ENCODE measurements around the gene GRK2.

GRK2 gene

DNA sequence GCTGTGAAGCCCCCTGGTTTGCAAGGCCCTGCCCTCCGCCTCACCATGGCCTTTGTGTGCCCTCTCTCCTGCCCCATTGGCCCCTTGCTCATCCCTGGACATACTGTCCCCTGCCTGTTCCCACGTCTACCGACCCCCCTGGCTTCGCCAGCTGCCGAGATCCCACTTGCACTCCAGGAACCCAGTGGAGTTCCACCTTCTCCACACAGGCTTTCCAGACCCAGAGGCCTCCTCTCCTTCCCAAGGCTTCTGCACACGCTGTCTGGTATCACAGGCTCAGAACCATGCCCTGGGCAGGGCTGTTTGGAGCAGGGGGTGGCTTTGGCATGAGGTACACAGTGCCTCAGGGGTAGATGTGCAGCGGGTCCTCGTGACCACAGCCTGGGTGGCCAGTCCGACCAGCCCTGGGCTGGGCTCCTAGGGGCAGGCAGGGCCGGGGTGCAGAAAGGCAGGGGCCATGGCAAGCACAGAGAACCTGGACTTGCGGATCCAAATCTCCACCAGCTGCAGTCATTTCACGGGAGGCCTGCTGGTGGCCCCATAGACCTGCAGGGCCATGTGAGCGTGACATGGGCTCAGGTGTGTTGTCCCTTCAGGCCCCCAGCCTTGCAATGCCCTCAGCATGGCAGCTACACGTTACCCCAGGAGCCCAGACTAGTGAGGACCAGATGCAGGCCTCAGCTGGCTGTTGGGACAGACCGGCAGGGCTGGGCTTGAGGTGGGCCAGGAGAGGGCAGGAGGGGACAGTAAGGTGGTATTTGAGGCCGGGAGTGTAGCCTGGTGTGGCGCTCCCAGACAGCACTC is 9.5 kb downstream of the GRK2 start:
- DNase-seq (ENCODE audit: low spot score) = no peak
- TF ChIP-seq, protein P1, sequence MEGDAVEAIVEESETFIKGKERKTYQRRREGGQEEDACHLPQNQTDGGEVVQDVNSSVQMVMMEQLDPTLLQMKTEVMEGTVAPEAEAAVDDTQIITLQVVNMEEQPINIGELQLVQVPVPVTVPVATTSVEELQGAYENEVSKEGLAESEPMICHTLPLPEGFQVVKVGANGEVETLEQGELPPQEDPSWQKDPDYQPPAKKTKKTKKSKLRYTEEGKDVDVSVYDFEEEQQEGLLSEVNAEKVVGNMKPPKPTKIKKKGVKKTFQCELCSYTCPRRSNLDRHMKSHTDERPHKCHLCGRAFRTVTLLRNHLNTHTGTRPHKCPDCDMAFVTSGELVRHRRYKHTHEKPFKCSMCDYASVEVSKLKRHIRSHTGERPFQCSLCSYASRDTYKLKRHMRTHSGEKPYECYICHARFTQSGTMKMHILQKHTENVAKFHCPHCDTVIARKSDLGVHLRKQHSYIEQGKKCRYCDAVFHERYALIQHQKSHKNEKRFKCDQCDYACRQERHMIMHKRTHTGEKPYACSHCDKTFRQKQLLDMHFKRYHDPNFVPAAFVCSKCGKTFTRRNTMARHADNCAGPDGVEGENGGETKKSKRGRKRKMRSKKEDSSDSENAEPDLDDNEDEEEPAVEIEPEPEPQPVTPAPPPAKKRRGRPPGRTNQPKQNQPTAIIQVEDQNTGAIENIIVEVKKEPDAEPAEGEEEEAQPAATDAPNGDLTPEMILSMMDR (IDR thresholded peaks at IDR 0.05; ENCODE audit: extremely low read depth, insufficient read depth, missing control alignments) = peak; percentile 17

DNA sequence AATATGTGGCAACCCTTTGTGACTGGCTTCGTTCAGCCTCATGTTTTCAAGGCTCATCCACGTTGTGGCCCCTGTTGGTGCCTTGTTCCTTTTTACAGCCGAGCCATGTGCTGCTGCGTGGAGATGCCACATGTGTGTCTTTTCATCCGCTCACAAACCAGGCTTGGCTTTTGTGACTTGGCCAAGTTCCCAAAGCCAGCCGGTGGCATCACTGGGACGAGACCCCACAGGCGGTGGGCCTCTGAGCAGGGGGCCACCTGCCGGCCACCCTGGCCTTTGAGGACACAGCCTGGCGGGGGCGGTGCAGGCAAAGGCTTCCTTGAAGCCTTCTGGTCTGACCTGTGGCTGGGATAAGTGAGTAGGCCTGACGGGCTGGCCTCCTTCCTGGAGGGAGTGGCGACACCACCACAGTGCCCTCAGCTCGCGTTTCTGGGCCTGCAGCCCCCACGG is 10.5 kb downstream of the GRK2 start:
- TF ChIP-seq, protein P1 (IDR thresholded peaks at IDR 0.05; ENCODE audit: extremely low read depth, insufficient read depth, missing control alignments) = peak; percentile 67
- DNase-seq (ENCODE audit: low spot score) = no peak
- in situ Hi-C loops (cut with MboI; ENCODE audit: low pct_unique_long_range_greater_than_20kb, low sequenced_read_pairs, unreplicated experiment) = no loop called here

More for the DNA sequence above, 9.5 kb downstream of the GRK2 start:
- in situ Hi-C loops (cut with MboI; ENCODE audit: low pct_unique_long_range_greater_than_20kb, low sequenced_read_pairs, unreplicated experiment) = no loop called here

DNA sequence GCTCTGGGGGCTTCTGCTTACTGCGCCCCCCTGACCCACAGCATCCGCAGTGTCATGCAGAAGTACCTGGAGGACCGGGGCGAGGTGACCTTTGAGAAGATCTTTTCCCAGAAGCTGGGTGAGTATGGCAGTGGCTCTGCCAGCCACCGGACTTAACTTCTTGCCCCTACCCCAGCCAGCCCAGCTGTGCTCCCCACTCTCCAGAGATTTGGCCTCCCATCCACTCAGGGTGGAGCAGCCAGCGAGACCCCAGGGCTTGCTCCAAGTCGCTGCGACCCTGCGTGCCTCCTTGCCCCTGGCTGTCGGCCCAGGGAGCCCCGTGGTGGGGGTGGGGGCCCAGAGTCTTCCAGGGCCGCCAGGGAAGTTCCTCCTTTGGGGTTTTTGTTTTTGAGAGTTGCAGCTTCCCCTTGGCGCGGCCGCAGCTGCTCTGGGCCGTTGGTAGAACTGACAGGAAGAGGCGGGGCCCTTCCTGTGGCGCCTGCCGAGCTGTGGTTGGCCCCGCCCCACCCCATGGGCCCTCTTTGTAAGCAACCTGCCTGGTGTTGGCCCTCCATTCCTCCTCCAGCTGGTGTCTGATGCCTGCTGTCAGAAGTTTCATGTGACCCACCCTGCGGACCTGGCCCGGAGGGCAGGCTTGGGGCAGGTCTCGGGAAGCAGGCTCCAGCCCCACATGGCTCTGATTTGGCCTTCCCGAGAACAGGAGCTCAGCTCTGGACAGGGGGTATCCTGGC is 11.1 kb downstream of the GRK2 start:
- TF ChIP-seq, protein P1 (IDR thresholded peaks at IDR 0.05; ENCODE audit: extremely low read depth, insufficient read depth, missing control alignments) = no peak
- in situ Hi-C loops (cut with MboI; ENCODE audit: low pct_unique_long_range_greater_than_20kb, low sequenced_read_pairs, unreplicated experiment) = no loop called here
- peak; percentile 93 for DNase-seq (ENCODE audit: low spot score)

DNA sequence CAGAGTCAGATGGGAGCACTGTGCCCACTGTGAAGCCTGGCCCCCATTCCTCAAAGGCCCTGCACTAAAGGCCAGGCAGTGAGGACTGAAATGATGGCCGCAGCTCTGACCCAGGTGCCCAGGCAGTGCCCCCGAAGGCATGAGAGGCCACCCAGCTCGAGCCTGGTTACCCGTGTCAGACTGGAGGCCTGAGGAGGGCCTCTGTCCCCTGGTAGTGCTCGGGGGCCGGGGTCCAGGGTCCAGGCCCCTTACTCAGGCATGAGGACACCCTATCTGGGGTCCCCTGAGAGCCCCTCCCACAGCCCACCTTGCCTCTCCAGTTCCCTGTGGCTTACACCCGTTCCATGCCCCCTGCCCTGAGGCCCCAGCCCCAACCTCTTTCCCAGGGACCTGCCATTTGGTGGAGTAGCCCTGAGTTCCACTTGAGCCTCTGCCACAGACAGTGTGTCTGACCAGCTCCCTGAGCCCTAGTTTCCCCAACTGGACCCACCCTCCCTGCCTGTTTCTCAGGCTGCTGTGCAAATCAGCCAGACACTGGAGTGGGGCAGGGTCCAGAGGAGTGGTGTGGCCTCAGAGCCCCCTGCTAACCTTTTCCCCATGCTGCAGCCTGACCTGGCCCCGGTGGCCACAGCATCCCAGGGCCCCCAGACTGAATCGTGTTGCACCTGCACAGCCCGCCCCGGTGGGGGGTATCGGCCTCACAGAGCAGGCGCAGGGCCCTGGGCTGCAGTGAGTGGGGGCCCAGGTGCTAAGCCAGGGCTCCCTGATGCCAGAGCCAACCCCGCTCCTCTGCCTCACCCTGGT is 12.1 kb downstream of the GRK2 start:
- in situ Hi-C loops (cut with MboI; ENCODE audit: low pct_unique_long_range_greater_than_20kb, low sequenced_read_pairs, unreplicated experiment) = no loop called here

DNA sequence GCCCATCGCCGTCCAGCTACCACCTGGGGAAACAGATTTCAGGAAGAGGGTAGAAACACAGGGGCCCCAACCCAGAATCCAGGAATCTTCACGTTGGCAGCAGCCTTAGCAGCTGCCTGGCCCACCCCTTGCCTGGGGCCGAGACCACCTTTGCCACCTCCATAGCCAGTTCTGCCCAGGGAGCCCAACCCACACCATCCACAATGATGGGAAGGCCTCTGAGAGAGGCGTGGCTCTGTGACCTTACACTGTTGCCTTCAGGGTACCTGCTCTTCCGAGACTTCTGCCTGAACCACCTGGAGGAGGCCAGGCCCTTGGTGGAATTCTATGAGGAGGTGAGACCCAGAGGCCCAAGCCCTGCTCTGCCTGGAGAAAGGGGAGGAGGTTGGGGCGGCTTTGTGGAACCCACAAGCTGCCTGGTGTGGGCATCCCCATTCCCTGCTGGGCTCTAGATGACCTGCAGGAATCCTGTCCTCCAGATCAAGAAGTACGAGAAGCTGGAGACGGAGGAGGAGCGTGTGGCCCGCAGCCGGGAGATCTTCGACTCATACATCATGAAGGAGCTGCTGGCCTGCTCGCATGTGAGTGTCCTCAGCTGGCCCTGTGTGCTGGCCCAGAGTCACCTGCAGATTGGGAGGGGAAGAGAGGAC is 12.8 kb downstream of the GRK2 start:
- in situ Hi-C loops (cut with MboI; ENCODE audit: low pct_unique_long_range_greater_than_20kb, low sequenced_read_pairs, unreplicated experiment) = no loop called here
- DNase-seq (ENCODE audit: low spot score) = no peak

More for the DNA sequence above, 12.1 kb downstream of the GRK2 start:
- DNase-seq (ENCODE audit: low spot score) = no peak
- TF ChIP-seq, protein P1 (IDR thresholded peaks at IDR 0.05; ENCODE audit: extremely low read depth, insufficient read depth, missing control alignments) = no peak

More for the DNA sequence above, 12.8 kb downstream of the GRK2 start:
- TF ChIP-seq, protein P1 (IDR thresholded peaks at IDR 0.05; ENCODE audit: extremely low read depth, insufficient read depth, missing control alignments) = no peak

Data from GM13977 (cell line).